ENCODE results near the gene SCN4A.
A peak's percentile ranks its signal among the peaks of the same experiment; 100 is the strongest.
"Not testable (repeated sequence)": the region's sequence is repeated elsewhere in the genome, so short reads cannot be mapped to it uniquely, and the experiment has no call there.

Gene SCN4A

GRCh38 chr17:63932721-63933120, 40.0 kb downstream of the SCN4A start:
- DNase-seq, result no peak

GRCh38 chr17:63931981-63932561, 40.6 kb downstream of the SCN4A start, which contains the start of gene CD79B:
Gene CD79B, minus strand, starts transcription at chr17:63932331. Its CDS starts 70 bp downstream, at chr17:63932261.
- DNase-seq, result no peak

- no peak for DNase-seq
Measured at GRCh38 chr17:63930951-63931575, 41.7 kb downstream of the SCN4A start.

- DNase-seq, result no peak
Measured at GRCh38 chr17:63929860-63930766, 42.6 kb downstream of the SCN4A start.

- DNase-seq, result no peak
Measured at GRCh38 chr17:63928966-63929695, 43.6 kb downstream of the SCN4A start.

- no peak for DNase-seq
Measured at GRCh38 chr17:63928172-63928666, 44.5 kb downstream of the SCN4A start.

- DNase-seq, result no peak
Measured at GRCh38 chr17:63927464-63928171, 45.1 kb downstream of the SCN4A start.

GRCh38 chr17:63926164-63926563, 46.6 kb downstream of the SCN4A start:
- DNase-seq, result no peak

GRCh38 chr17:63925615-63926014, 47.1 kb downstream of the SCN4A start:
- no peak for DNase-seq

- DNase-seq, result not testable (repeated sequence)
Measured at GRCh38 chr17:63922402-63922801, 50.3 kb downstream of the SCN4A start.

GRCh38 chr17:63920779-63921178, 51.9 kb downstream of the SCN4A start:
- DNase-seq, result not testable (repeated sequence)

- not testable (repeated sequence) for DNase-seq
Measured at GRCh38 chr17:63920050-63920449, 52.7 kb downstream of the SCN4A start.

GRCh38 chr17:63919311-63919723, 53.4 kb downstream of the SCN4A start:
- peak in 1 of 2 experiments; percentile 40 for DNase-seq

GRCh38 chr17:63918789-63919305, 53.9 kb downstream of the SCN4A start, which contains the start of gene GH1:
Gene GH1, minus strand, starts transcription at chr17:63918839. Its CDS starts 63 bp downstream, at chr17:63918776.
- not testable (repeated sequence) for DNase-seq

- no peak for DNase-seq
Measured at GRCh38 chr17:63918305-63918704, 54.4 kb downstream of the SCN4A start.

- no peak for DNase-seq
Measured at GRCh38 chr17:63917646-63918045, 55.1 kb downstream of the SCN4A start.

GRCh38 chr17:63917206-63917605, 55.5 kb downstream of the SCN4A start:
- DNase-seq, result not testable (repeated sequence)

- no peak for DNase-seq
Measured at GRCh38 chr17:63916566-63917185, 56.0 kb downstream of the SCN4A start.

GRCh38 chr17:63915753-63916152, 57.0 kb downstream of the SCN4A start:
- not testable (repeated sequence) for DNase-seq

- DNase-seq, result no peak
Measured at GRCh38 chr17:63914471-63914870, 58.2 kb downstream of the SCN4A start.

GRCh38 chr17:63911657-63912100, 61.0 kb downstream of the SCN4A start:
- peak in 1 of 2 experiments; percentile 21 for DNase-seq

All from NCI-H1930 (cell line).